Mesenchymal stem cell (in vitro differentiated cells and primary cell): ENCODE data around the gene CLEC20A.

Experiments
- DNase-seq: peaks from one replicate; pipeline ENCODE4 v3.0.0-alpha.2; 2013
- H2AFZ ChIP-seq: one replicate; pipeline ENCODE4 v1.6.1; 2013; ENCODE audit warnings: low read depth, mild to moderate bottlenecking, control low read depth, inconsistent platforms, low read length, moderate library complexity
- H2AK5ac ChIP-seq: 2 replicates; pipeline ENCODE4 v1.6.1; 2013; ENCODE audit warnings: low read length, moderate library complexity, mild to moderate bottlenecking, inconsistent platforms; ENCODE audit not compliant: severe bottlenecking
- H2BK120ac ChIP-seq: one replicate; pipeline ENCODE4 v1.6.1; 2013; ENCODE audit warnings: low read depth, mild to moderate bottlenecking, inconsistent platforms, low read length, moderate library complexity
- H2BK12ac ChIP-seq, 2 experiments: one replicate each; pipeline ENCODE4 v1.6.1; 2013; ENCODE audit warnings: inconsistent platforms in 2 of 2, low read length in 2 of 2, mild to moderate bottlenecking in 2 of 2, moderate library complexity in 2 of 2, control low read depth in 1 of 2
- H2BK15ac ChIP-seq: one replicate; pipeline ENCODE4 v1.6.1; 2013; ENCODE audit warnings: mild to moderate bottlenecking, low read depth, inconsistent platforms; ENCODE audit not compliant: poor library complexity, severe bottlenecking
- H2BK5ac ChIP-seq: 2 replicates; pipeline ENCODE4 v1.6.1; 2013; ENCODE audit warnings: low read depth, mild to moderate bottlenecking, low read length, control low read depth, inconsistent platforms; ENCODE audit not compliant: poor library complexity, severe bottlenecking
- H3K14ac ChIP-seq, 2 experiments: one replicate each; pipeline ENCODE4 v1.6.1; 2013; ENCODE audit warnings: inconsistent platforms in 2 of 2, low read length in 2 of 2, control low read depth in 1 of 2, mild to moderate bottlenecking in 1 of 2, moderate library complexity in 1 of 2
- H3K18ac ChIP-seq, 2 experiments: one replicate each; pipeline ENCODE4 v1.6.1; 2013; ENCODE audit warnings: inconsistent platforms in 2 of 2, low read length in 2 of 2, control low read depth in 1 of 2, low read depth in 1 of 2, mild to moderate bottlenecking in 1 of 2
- H3K23ac ChIP-seq, 2 experiments: one replicate each; pipeline ENCODE4 v1.6.1; 2013; ENCODE audit warnings: inconsistent platforms in 2 of 2, low read length in 2 of 2, mild to moderate bottlenecking in 2 of 2, moderate library complexity in 2 of 2, control low read depth in 1 of 2
- H3K27ac ChIP-seq: 2 replicates; pipeline ENCODE4 v1.5.1; 2013; ENCODE audit warnings: mild to moderate bottlenecking, moderate library complexity, low read length, control low read depth, inconsistent platforms; ENCODE audit not compliant: poor library complexity, severe bottlenecking
- H3K27me3 ChIP-seq, 2 experiments: 2 replicates each; pipeline versions ENCODE4 v1.6.1 to v1.7.0; 2013; ENCODE audit warnings: low read length in 2 of 2, mild to moderate bottlenecking in 2 of 2, moderate library complexity in 2 of 2, control low read depth in 1 of 2, inconsistent platforms in 1 of 2; ENCODE audit not compliant: control insufficient read depth in 1 of 2, insufficient read depth in 1 of 2
- H3K36me3 ChIP-seq, 2 experiments: 2 replicates each; pipeline versions ENCODE4 v1.6.1 to v1.7.0; 2013; ENCODE audit warnings: low read length in 2 of 2, control low read depth in 1 of 2, inconsistent platforms in 1 of 2, low read depth in 1 of 2, mild to moderate bottlenecking in 1 of 2; ENCODE audit not compliant: insufficient read depth in 2 of 2, control insufficient read depth in 1 of 2
- H3K4ac ChIP-seq, 2 experiments: one replicate each; pipeline ENCODE4 v1.6.1; 2013; ENCODE audit warnings: inconsistent platforms in 2 of 2, low read length in 2 of 2, mild to moderate bottlenecking in 2 of 2, moderate library complexity in 2 of 2, control low read depth in 1 of 2, low read depth in 1 of 2
- H3K4me1 ChIP-seq: 2 replicates; pipeline ENCODE4 v1.6.1; 2013; ENCODE audit warnings: low read depth, low read length, control low read depth; ENCODE audit not compliant: control insufficient read depth, insufficient read depth
- H3K4me2 ChIP-seq: 2 replicates; pipeline ENCODE4 v1.6.1; 2013; ENCODE audit warnings: low read length, mild to moderate bottlenecking, inconsistent platforms; ENCODE audit not compliant: poor library complexity, severe bottlenecking
- H3K4me3 ChIP-seq, 2 experiments: 2 replicates each; pipeline versions ENCODE4 v1.5.1 to v1.7.0; 2013; ENCODE audit warnings: low read length in 2 of 2, mild to moderate bottlenecking in 2 of 2, control low read depth in 1 of 2, low read depth in 1 of 2; ENCODE audit not compliant: insufficient read depth in 1 of 2
- H3K79me1 ChIP-seq: replicated peaks from 2 replicates; pipeline ENCODE4 v1.6.1; 2013; ENCODE audit warnings: mild to moderate bottlenecking, control low read depth, low read length, inconsistent platforms; ENCODE audit not compliant: poor library complexity, severe bottlenecking
- H3K9ac ChIP-seq: 2 replicates; pipeline ENCODE4 v1.7.0; 2013; ENCODE audit warnings: mild to moderate bottlenecking, low read length, moderate library complexity
- H3K9me3 ChIP-seq: 2 replicates; pipeline ENCODE4 v1.7.0; 2013; ENCODE audit warnings: mild to moderate bottlenecking, low read length; ENCODE audit not compliant: control insufficient read depth
- H4K8ac ChIP-seq: one replicate; pipeline ENCODE4 v1.6.1; 2013; ENCODE audit warnings: inconsistent platforms, mild to moderate bottlenecking, low read length, moderate library complexity
- H4K91ac ChIP-seq: one replicate; pipeline ENCODE4 v1.6.1; 2013; ENCODE audit warnings: mild to moderate bottlenecking, low read length, inconsistent platforms
- whole genome bisulfite sequencing: methylation state at CpG from one replicate; pipeline ENCODE4 v1.1.7; 2013; ENCODE audit warnings: mixed read lengths; 5-methylcytosine and 5-hydroxymethylcytosine counted together

The CLEC20A gene

GRCh38 chr1:178539291-178539690, 42.5 kb upstream of the CLEC20A start:
- H3K4me1 ChIP-seq = peaks cover 42% of the 10 kb centered on the region
- no peak overlapping the region for H2BK15ac ChIP-seq
- H2AK5ac ChIP-seq = no peak overlapping the region
- H3K23ac ChIP-seq = no peak overlapping the region
- H2BK5ac ChIP-seq = peak overlapping the region; percentile 12
- H3K9me3 ChIP-seq = no peaks in the 10 kb centered on the region
- H4K8ac ChIP-seq = peak overlapping the region; percentile 39
- 84% methylated on average over 7 of the region's 7 CpGs for WGBS
- H3K4me2 ChIP-seq = no peak overlapping the region
- H3K14ac ChIP-seq = no peak overlapping the region
- no peak overlapping the region for H2AFZ ChIP-seq
- peak overlapping the region; percentile 0 to 29 for H3K4ac ChIP-seq
- H2BK12ac ChIP-seq = peak overlapping the region; percentile 7 to 89
- H3K36me3 ChIP-seq = no peaks in the 10 kb centered on the region
- H3K27me3 ChIP-seq = no peaks in the 10 kb centered on the region
- peak overlapping the region; percentile 78 for H3K9ac ChIP-seq
- DNase-seq = no peak
- H3K18ac ChIP-seq = peak overlapping the region in 1 of 2 experiments; percentile 74
- H4K91ac ChIP-seq = peak overlapping the region; percentile 35
- H3K79me1 ChIP-seq = peaks cover 1% of the 10 kb centered on the region
- peak overlapping the region in 1 of 2 experiments; percentile 43 for H3K4me3 ChIP-seq
- H2BK120ac ChIP-seq = no peak overlapping the region
- peak overlapping the region; percentile 11 for H3K27ac ChIP-seq

GRCh38 chr1:178538192-178538916, 41.6 kb upstream of the CLEC20A start:
- Histone ChIP-seq H2BK5ac (no peak overlapping the region), H3K4me3 (peak overlapping the region in 1 of 2 experiments; percentile 43), H3K4me2 (no peak overlapping the region), H4K8ac (peak overlapping the region; percentile 75), H2BK15ac (peak overlapping the region; percentile 71), H2AK5ac (peak overlapping the region; percentile 50), H2BK12ac (peak overlapping the region; percentile 22 to 73), H2AFZ (peak overlapping the region; percentile 32), H3K23ac (no peak overlapping the region), H3K18ac (peak overlapping the region; percentile 11 to 22), H3K79me1 (no peaks in the 10 kb centered on the region), H4K91ac (peak overlapping the region; percentile 55), H3K27me3 (no peaks in the 10 kb centered on the region), H3K9ac (peak overlapping the region; percentile 78), H3K4me1 (peaks cover 46% of the 10 kb centered on the region), H3K4ac (peak overlapping the region; percentile 6 to 36), H3K9me3 (no peaks in the 10 kb centered on the region), H3K14ac (peak overlapping the region in 1 of 2 experiments; percentile 8), H3K27ac (peak overlapping the region; percentile 11), H2BK120ac (no peak overlapping the region), H3K36me3 (no peaks in the 10 kb centered on the region)
- peak; percentile 77 for DNase-seq
- WGBS = 45% methylated on average over 8 of the region's 9 CpGs

- Histone ChIP-seq H3K4me3 (peak overlapping the region in 1 of 2 experiments; percentile 56), H3K36me3 (no peaks in the 10 kb centered on the region), H2BK12ac (peak overlapping the region; percentile 22 to 97), H3K27me3 (no peaks in the 10 kb centered on the region), H3K4ac (peak overlapping the region; percentile 9 to 13), H3K4me2 (no peak overlapping the region), H3K9ac (peak overlapping the region; percentile 78), H2AK5ac (peak overlapping the region; percentile 50), H3K79me1 (no peaks in the 10 kb centered on the region), H2BK15ac (no peak overlapping the region), H2BK5ac (no peak overlapping the region), H3K18ac (peak overlapping the region in 1 of 2 experiments; percentile 88), H4K91ac (peak overlapping the region; percentile 55), H3K9me3 (no peaks in the 10 kb centered on the region), H2BK120ac (no peak overlapping the region), H2AFZ (no peak overlapping the region), H3K4me1 (peaks cover 43% of the 10 kb centered on the region), H3K23ac (peak overlapping the region in 1 of 2 experiments; percentile 92), H3K14ac (peak overlapping the region in 1 of 2 experiments; percentile 26), H4K8ac (no peak overlapping the region), H3K27ac (peak overlapping the region; percentile 55)
- WGBS = 93% methylated on average over 20 of the region's 20 CpGs
- no peak for DNase-seq
Observed at GRCh38 chr1:178537382-178538090, 40.8 kb upstream of the CLEC20A start.

- no peak overlapping the region for H3K4ac ChIP-seq
- H4K91ac ChIP-seq = no peak overlapping the region
- H4K8ac ChIP-seq = no peak overlapping the region
- H2BK12ac ChIP-seq = peak overlapping the region in 1 of 2 experiments; percentile 97
- H3K18ac ChIP-seq = peak overlapping the region in 1 of 2 experiments; percentile 88
- H3K9me3 ChIP-seq = no peaks in the 10 kb centered on the region
- H2BK120ac ChIP-seq = no peak overlapping the region
- H3K27me3 ChIP-seq = no peaks in the 10 kb centered on the region
- H2BK15ac ChIP-seq = no peak overlapping the region
- no peaks in the 10 kb centered on the region for H3K79me1 ChIP-seq
- H3K14ac ChIP-seq = no peak overlapping the region
- peak overlapping the region; percentile 78 for H3K9ac ChIP-seq
- H2BK5ac ChIP-seq = no peak overlapping the region
- peak overlapping the region; percentile 55 for H3K27ac ChIP-seq
- H3K4me1 ChIP-seq = peaks cover 45% of the 10 kb centered on the region
- peak; percentile 84 for DNase-seq
- H3K4me2 ChIP-seq = no peak overlapping the region
- no peak overlapping the region for H3K23ac ChIP-seq
- H3K4me3 ChIP-seq = peak overlapping the region in 1 of 2 experiments; percentile 56
- H2AFZ ChIP-seq = no peak overlapping the region
- H2AK5ac ChIP-seq = peak overlapping the region; percentile 1
- no peaks in the 10 kb centered on the region for H3K36me3 ChIP-seq
- WGBS = 56% methylated on average over 7 of the region's 7 CpGs
Observed at GRCh38 chr1:178536844-178537371, 40.1 kb upstream of the CLEC20A start.
